OCI-LY1 (cell line): ENCODE data around the gene KCTD13.
"Not testable (repeated sequence)": the region's sequence is repeated elsewhere in the genome, so short reads cannot be mapped to it uniquely, and the experiment has no call there.

Experiments
- H2AFZ ChIP-seq: fragments of 200-600 bp; sonication (generic), shearing (Covaris generic); 2 replicates; pipeline ENCODE4 v1.6.0; 2014; ENCODE audit warnings: antibody characterized with exemption, mild to moderate bottlenecking, low read length
- H3F3A ChIP-seq: fragments of 200-600 bp; sonication (generic), shearing (Covaris generic); 2 replicates; pipeline ENCODE4 v1.6.0; 2014; ENCODE audit warnings: mild to moderate bottlenecking, antibody characterized with exemption, low read length, moderate library complexity; ENCODE audit not compliant: insufficient read depth
- H3K27ac ChIP-seq: fragments of 200-600 bp; sonication (generic); 2 replicates; pipeline ENCODE4 v1.5.1; 2014; ENCODE audit warnings: low read length, mixed run types, mild to moderate bottlenecking, low read depth; ENCODE audit not compliant: poor library complexity, severe bottlenecking
- H3K27me3 ChIP-seq: fragments of 200-600 bp; sonication (generic); 2 replicates; pipeline ENCODE4 v1.6.0; 2014; ENCODE audit warnings: antibody characterized with exemption, mild to moderate bottlenecking, low read length, moderate library complexity; ENCODE audit not compliant: insufficient read depth
- H3K36me3 ChIP-seq: fragments of 200-600 bp; sonication (generic); 2 replicates; pipeline ENCODE4 v1.6.1; 2014; ENCODE audit warnings: mild to moderate bottlenecking, antibody characterized with exemption, low read length, moderate library complexity, mixed read lengths; ENCODE audit not compliant: insufficient read depth
- H3K4me1 ChIP-seq: fragments of 200-600 bp; sonication (generic); 2 replicates; pipeline ENCODE4 v1.5.1; 2014; ENCODE audit warnings: mild to moderate bottlenecking, low read length, moderate library complexity; ENCODE audit not compliant: insufficient read depth, severe bottlenecking
- H3K4me2 ChIP-seq: fragments of 200-600 bp; sonication (generic), shearing (Covaris generic); 2 replicates; pipeline ENCODE4 v1.6.1; 2014; ENCODE audit warnings: low read length
- H3K4me3 ChIP-seq: fragments of 200-600 bp; sonication (generic); 2 replicates; pipeline ENCODE4 v1.5.1; 2014; ENCODE audit warnings: low read length, low read depth, mild to moderate bottlenecking, mixed read lengths; ENCODE audit not compliant: poor library complexity, severe bottlenecking
- H3K79me2 ChIP-seq: fragments of 200-600 bp; shearing (Covaris generic); 2 replicates; pipeline ENCODE4 v1.6.1; 2016; ENCODE audit warnings: mixed run types, low read length, mixed read lengths; ENCODE audit not compliant: insufficient read depth
- H3K9ac ChIP-seq: fragments of 200-600 bp; sonication (generic), shearing (Covaris generic); 2 replicates; pipeline ENCODE4 v1.6.1; 2014; ENCODE audit warnings: mild to moderate bottlenecking, low read length, mixed read lengths
- H3K9me2 ChIP-seq: fragments of 200-600 bp; sonication (generic), shearing (Covaris generic); 2 replicates; pipeline ENCODE4 v1.6.1; 2014; ENCODE audit warnings: low read depth, mild to moderate bottlenecking, low read length, mixed read lengths
- H3K9me3 ChIP-seq: fragments of 200-600 bp; shearing (Covaris generic); 2 replicates; pipeline ENCODE4 v1.6.1; 2014; ENCODE audit warnings: low read length, mixed read lengths
- H4K20me1 ChIP-seq: fragments of 200-600 bp; sonication (generic), shearing (Covaris generic); 2 replicates; pipeline ENCODE4 v1.6.0; 2016; ENCODE audit warnings: mild to moderate bottlenecking, low read length; ENCODE audit not compliant: insufficient read depth
- EZH2 ChIP-seq: fragments of 200-600 bp; sonication (generic), shearing (Covaris generic); IDR thresholded peaks from 2 replicates; pipeline ENCODE4 v1.8.0; 2017; ENCODE audit warnings: borderline replicate concordance, mixed run types, mild to moderate bottlenecking, antibody characterized with exemption, low read length, moderate library complexity, mixed read lengths
- TF ChIP-seq, protein P1 (sequence below): fragments of 200-600 bp; sonication (generic), shearing (Covaris generic); IDR thresholded peaks from 2 replicates; pipeline ENCODE4 v1.5.1; 2017; ENCODE audit warnings: mild to moderate bottlenecking, antibody characterized with exemption, low read length, moderate library complexity, mixed read lengths

KCTD13 gene

DNA sequence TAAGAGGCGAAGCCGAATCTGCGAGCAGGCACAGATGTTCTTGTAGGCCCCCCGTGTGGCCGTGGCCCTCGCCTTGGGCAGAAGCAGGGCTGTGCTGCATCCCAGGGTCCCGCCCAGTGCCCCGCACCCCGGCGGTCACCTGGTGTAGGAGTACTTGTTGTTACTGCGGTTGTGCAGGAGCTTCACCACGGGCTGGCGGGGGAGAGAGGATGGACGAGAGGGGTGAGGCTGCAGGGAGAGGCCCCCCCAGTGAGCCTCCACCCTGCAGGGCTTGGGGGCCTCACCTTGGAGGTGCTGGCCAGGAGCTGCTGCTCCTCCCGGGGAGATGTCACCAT lies 14.4 kb downstream of the KCTD13 start:
- H3F3A ChIP-seq = no peaks in the 10 kb centered on the region
- H3K79me2 ChIP-seq = no peaks in the 10 kb centered on the region
- no peak overlapping the region for H3K9ac ChIP-seq
- H3K27ac ChIP-seq = no peak overlapping the region
- no peaks in the 10 kb centered on the region for H4K20me1 ChIP-seq
- no peaks in the 10 kb centered on the region for H3K9me2 ChIP-seq
- TF ChIP-seq EZH2 = no peak
- TF ChIP-seq, protein P1, sequence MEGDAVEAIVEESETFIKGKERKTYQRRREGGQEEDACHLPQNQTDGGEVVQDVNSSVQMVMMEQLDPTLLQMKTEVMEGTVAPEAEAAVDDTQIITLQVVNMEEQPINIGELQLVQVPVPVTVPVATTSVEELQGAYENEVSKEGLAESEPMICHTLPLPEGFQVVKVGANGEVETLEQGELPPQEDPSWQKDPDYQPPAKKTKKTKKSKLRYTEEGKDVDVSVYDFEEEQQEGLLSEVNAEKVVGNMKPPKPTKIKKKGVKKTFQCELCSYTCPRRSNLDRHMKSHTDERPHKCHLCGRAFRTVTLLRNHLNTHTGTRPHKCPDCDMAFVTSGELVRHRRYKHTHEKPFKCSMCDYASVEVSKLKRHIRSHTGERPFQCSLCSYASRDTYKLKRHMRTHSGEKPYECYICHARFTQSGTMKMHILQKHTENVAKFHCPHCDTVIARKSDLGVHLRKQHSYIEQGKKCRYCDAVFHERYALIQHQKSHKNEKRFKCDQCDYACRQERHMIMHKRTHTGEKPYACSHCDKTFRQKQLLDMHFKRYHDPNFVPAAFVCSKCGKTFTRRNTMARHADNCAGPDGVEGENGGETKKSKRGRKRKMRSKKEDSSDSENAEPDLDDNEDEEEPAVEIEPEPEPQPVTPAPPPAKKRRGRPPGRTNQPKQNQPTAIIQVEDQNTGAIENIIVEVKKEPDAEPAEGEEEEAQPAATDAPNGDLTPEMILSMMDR = no peak
- no peaks in the 10 kb centered on the region for H3K9me3 ChIP-seq
- no peaks in the 10 kb centered on the region for H3K36me3 ChIP-seq
- no peak overlapping the region for H2AFZ ChIP-seq
- no peak overlapping the region for H3K4me2 ChIP-seq
- no peaks in the 10 kb centered on the region for H3K27me3 ChIP-seq
- no peak overlapping the region for H3K4me3 ChIP-seq
- no peaks in the 10 kb centered on the region for H3K4me1 ChIP-seq

DNA sequence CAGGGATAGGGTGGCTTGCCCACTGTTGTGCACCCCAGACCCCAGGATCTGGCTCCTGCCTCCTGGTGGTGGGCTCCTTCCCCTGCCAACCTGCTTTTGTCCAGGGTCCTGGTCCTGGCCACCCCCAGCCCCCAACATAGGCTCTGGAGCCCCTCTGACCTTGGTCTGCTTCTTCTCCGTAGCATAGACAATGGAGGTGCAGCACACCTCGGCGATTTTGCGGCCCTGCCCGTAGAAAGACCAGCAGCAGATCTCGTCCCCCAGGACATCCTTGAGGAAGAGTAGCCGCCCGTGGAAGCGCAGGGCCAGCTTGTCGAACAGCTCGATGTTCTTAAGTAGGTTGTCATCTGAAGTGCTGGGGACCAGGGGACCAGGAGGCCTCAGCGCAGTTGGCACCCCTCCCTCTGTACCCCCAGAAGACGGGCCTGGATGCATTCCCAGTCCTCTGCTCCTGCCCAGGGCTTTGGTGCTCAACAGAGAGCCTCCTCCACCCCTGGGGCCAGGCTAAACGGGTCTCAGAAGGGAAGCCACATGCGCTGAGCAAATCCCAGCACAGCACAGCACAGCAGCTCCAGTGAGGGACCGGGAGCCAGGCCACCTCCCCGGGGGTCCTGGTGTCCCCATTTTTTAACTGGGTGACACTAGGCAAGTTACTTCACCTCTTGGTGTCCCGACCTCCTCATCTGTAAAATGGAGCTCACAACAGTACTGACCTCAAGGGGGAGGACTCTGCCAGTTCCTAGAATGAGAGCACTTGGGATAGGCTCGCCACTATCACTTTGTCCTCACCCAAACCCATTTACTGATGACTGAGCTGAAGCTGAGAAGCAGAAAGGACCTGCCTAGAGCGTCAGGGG lies 15.0 kb downstream of the KCTD13 start:
- no peaks in the 10 kb centered on the region for H3K9me3 ChIP-seq
- no peaks in the 10 kb centered on the region for H3K36me3 ChIP-seq
- no peak overlapping the region for H3K9ac ChIP-seq
- no peak overlapping the region for H3K4me2 ChIP-seq
- no peaks in the 10 kb centered on the region for H3K4me1 ChIP-seq
- no peaks in the 10 kb centered on the region for H3F3A ChIP-seq
- no peaks in the 10 kb centered on the region for H3K27me3 ChIP-seq
- H4K20me1 ChIP-seq = no peaks in the 10 kb centered on the region
- H3K9me2 ChIP-seq = no peaks in the 10 kb centered on the region
- H3K79me2 ChIP-seq = no peaks in the 10 kb centered on the region
- H3K4me3 ChIP-seq = no peak overlapping the region
- TF ChIP-seq, protein P1 = no peak
- TF ChIP-seq EZH2 = no peak
- H3K27ac ChIP-seq = no peak overlapping the region
- H2AFZ ChIP-seq = no peak overlapping the region

DNA sequence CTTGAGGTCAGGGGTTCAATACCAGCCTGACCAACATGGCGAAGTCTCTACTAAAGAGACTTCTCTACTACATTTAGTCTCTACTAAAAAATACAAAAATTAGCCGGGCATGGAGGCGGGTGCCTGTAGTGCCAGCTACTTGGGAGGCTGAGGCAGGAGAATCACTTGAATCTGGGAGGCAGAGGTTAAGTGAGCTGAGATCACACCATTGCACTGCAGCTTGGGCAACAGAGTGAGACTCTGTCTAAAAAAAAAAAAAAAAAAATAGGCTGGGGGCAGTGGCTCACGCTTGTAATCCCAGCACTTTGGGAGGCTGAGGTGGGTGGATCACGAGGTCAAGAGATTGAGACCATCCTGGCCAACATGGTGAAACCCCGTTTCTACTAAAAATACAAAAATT lies 16.2 kb downstream of the KCTD13 start:
- not testable (repeated sequence) for H3K4me3 ChIP-seq, H3K79me2 ChIP-seq, H3F3A ChIP-seq, H4K20me1 ChIP-seq, H3K4me1 ChIP-seq, H3K27me3 ChIP-seq, H3K9ac ChIP-seq, H3K4me2 ChIP-seq, H3K36me3 ChIP-seq, H3K9me3 ChIP-seq, H3K27ac ChIP-seq, H3K9me2 ChIP-seq, H2AFZ ChIP-seq

DNA sequence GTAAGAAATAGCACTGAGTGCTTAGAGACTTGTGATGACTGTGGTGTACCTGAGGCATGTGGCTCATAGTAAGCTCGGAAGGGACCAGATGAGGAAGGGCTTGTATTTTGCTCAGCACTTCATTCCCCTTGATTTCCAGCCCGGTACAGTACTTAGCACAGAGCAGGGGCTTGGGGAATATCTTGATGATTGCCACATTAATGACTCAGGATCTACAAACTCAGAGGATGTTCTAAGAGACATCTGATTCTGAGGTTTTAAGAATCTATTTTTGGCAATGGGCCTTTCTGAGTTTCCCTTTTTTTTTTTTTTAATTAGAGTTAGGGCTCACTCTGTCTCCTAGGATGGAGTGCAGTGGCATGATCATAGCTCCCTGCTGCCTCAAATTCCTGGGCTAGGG lies 16.6 kb downstream of the KCTD13 start:
- no peaks in the 10 kb centered on the region for H3K36me3 ChIP-seq
- TF ChIP-seq EZH2 = no peak
- TF ChIP-seq, protein P1 = no peak
- no peaks in the 10 kb centered on the region for H3K4me1 ChIP-seq
- H3K9ac ChIP-seq = no peak overlapping the region
- no peaks in the 10 kb centered on the region for H3K9me2 ChIP-seq
- no peaks in the 10 kb centered on the region for H3F3A ChIP-seq
- no peak overlapping the region for H3K4me3 ChIP-seq
- H3K27me3 ChIP-seq = no peaks in the 10 kb centered on the region
- no peaks in the 10 kb centered on the region for H3K79me2 ChIP-seq
- no peak overlapping the region for H3K27ac ChIP-seq
- no peaks in the 10 kb centered on the region for H4K20me1 ChIP-seq
- H3K9me3 ChIP-seq = no peaks in the 10 kb centered on the region
- H3K4me2 ChIP-seq = no peak overlapping the region
- H2AFZ ChIP-seq = no peak overlapping the region
